NT2/D1 (cell line): Measurements from ENCODE around the gene LRBA.

Source experiments
- YY1 ChIP-seq: IDR thresholded peaks from 2 replicates; pipeline ENCODE4 v1.6.1; 2011; ENCODE audit not compliant: insufficient read length, insufficient read depth
- ZNF274 ChIP-seq: IDR thresholded peaks from 2 replicates; pipeline ENCODE4 v1.6.1; 2011; ENCODE audit warnings: mild to moderate bottlenecking, low read depth, low read length

DNA sequence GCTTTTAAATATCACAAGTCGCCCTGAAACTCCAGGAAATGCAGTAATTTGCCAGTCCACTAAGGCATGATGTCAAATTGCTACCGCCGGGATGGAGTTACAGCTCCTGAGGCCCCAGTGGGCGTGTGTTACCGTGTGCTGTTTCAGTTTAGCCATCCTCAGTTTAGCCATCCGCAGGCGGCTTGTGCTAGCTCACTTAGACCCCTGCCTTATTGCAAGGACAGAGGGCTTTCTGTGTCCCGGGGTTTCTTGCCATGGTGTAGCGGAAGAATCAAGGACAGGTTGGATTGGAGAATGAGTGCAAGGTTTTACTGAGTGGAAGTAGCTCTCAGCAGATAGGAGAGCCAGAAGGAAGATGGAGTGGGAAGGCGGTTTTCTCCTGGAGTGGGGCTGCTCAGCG is 33.8 kb upstream of the LRBA start:
- TF ChIP-seq YY1 = no peak
- TF ChIP-seq ZNF274 = no peak
